Fibroblast of the aortic adventitia (primary cell): ENCODE data around the gene CPED1. TPM values are rescaled to one million over a fixed set of nuclear protein-coding genes. Genes with fewer than 3 reads are reported as not detected.
A peak's percentile ranks its signal among the peaks of the same experiment; 100 is the strongest.

Experiments used
- DNase-seq: peaks from one replicate; pipeline ENCODE4 v3.0.0-alpha.2; 2010; ENCODE audit warnings: low read depth
- H3K4me3 ChIP-seq: 2 replicates; pipeline ENCODE4 v1.5.1; 2011; ENCODE audit warnings: low read depth, mild to moderate bottlenecking, control low read depth, low read length, moderate library complexity
- CTCF ChIP-seq: IDR thresholded peaks from 2 replicates; pipeline ENCODE4 v1.5.1; 2011; ENCODE audit warnings: mild to moderate bottlenecking, low read length, control low read depth, inconsistent platforms; ENCODE audit not compliant: insufficient read depth
- total RNA-seq: library from RNA; depleted of rRNA; stranded (reverse); fragments of >200 nt; gene quantifications from 2 replicates; pipeline ENCODE4 v1.2.3, GENCODE V29; 2012; ENCODE audit warnings: low replicate concordance

Gene CPED1
- total RNA-seq, 1 donor: 119 TPM

GRCh38 chr7:121077165-121077630 lies 88.7 kb downstream of the CPED1 start:
- no peak for DNase-seq
- TF ChIP-seq CTCF: no peak
- H3K4me3 ChIP-seq: no peak overlapping the region

DNA sequence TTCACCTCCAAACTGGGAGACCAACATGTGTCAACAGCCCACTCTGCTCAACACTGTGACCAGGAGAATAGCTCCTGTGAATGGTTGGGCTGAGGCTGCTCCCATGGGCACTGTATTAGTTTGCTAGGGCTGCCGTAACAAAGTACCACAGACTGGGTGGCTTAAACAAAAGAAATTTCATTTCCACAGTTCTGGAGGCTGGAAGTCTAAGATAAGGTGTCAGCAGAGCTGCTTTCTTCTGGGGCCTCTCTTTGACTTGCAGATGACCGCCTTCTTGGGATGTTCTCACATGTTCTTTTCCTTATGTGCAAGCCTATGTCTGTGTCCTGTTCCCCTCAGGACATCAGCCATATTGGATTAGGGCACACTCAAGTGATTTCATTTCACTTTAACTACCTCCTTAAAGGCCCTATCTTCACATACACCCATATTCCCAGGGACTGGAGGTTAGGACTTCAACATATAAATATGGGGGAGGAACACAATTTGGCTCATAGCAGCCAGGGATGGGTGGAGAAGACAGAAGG lies 90.3 kb downstream of the CPED1 start:
- DNase-seq: no peak
- H3K4me3 ChIP-seq: no peak overlapping the region
- no peak for TF ChIP-seq CTCF

DNA sequence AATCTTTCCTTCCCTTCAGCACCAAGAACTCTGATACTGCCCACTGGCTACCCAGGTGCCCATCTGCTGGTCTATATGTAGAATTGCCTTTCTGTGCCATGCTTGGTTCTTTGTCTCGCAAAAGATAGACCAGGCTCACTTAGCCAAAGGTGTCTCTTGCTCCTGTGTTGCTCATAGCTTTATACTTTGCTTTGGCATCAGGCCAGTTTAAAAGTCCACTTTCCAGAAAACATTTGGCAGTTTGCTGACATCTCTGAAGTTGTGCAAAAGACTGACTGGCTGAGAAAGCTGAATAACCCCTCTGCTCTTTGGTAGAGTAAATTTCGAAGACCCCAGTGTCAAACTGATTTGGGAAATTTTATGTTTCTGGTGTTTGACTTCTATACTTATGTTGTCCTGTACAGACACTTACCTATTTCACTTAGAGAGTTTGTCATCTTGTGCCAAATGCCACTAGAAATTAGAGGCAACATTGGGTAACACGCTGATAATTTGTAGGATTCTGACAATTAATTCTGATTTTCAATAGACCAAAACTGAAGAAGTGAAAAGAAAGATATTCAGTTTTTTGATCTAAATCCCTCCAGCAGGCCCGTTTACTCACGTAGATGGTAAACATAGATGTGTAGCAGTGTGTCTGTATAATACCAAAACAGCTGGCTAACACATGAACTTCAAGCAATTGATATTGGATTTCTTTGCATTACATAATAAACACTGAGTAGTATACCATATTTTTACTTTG lies 91.1 kb downstream of the CPED1 start:
- H3K4me3 ChIP-seq: no peak overlapping the region
- DNase-seq: peak; percentile 62
- TF ChIP-seq CTCF: peak; percentile 34

DNA sequence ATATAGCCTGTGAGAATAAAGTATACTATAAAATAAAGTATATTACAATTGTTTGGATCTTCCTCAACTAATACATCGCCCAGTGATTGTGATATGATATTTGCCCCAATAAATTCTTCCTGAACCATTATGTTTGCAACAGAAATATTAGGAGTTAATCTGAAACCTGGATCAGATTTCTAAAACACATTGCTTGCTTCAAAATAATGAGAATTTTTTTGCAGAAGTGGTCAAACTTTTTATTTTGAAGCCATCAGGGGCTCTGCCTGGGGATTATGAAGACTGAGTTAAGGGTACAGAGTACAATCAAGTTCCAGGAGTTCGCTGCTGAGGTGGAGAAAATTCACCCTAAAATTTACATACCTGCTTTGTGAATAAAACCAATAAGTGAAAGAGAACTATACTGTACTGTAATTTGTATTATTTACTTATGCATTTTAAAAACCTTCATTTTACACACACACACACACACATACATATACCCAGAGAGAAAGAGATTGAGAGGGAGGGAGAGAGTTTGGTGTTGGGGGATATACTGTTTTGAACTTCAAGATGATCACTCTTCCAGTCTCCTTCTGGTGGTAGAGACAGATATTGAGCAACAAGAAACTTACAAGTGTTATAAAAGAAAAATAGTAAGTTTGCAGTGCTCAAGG lies 91.9 kb downstream of the CPED1 start:
- no peak for TF ChIP-seq CTCF
- no peak overlapping the region for H3K4me3 ChIP-seq
- DNase-seq: no peak

DNA sequence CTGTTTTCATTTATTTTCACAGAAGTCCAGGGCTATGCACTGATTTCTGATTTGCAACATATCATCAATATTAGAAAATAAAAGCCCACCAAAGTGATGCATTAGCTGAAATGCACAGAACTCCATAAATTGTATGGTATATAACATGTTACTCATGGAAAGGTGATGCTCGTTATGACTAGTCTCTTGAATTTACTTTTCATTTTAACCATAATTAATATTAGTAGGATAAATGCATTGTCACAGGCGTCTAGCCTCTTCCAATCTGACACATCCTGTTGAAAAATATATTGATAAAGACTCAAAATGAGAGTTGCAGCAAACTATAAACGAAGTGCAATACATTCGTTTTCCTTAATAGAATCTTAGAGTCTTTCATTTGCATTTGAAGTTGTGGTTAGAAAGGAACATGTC lies 92.4 kb downstream of the CPED1 start:
- no peak for DNase-seq
- no peak for TF ChIP-seq CTCF
- no peak overlapping the region for H3K4me3 ChIP-seq

GRCh38 chr7:121081327-121081936 lies 92.9 kb downstream of the CPED1 start:
- peak; percentile 73 for TF ChIP-seq CTCF
- DNase-seq: peak; percentile 91
- H3K4me3 ChIP-seq: no peak overlapping the region
